NB4 (cell line): ENCODE data around the gene S100A10.

Experiments
- DNase-seq: peaks from one replicate; pipeline ENCODE4 v3.0.0; 2010; ENCODE audit warnings: low read depth
- H3K4me3 ChIP-seq: one replicate; pipeline ENCODE4 v1.5.1; 2011; ENCODE audit warnings: mild to moderate bottlenecking, low read depth, low read length, moderate library complexity
- CTCF ChIP-seq: IDR thresholded peaks from one replicate; pipeline ENCODE4 v1.5.1; 2012; ENCODE audit warnings: low read depth, low read length
- MAX ChIP-seq: IDR thresholded peaks from 2 replicates; pipeline ENCODE4 v1.6.1; 2011; ENCODE audit warnings: low read depth, low read length
- MYC ChIP-seq: IDR thresholded peaks from 2 replicates; pipeline ENCODE4 v1.6.1; 2011; ENCODE audit warnings: low read depth, low read length
- POLR2A ChIP-seq: IDR thresholded peaks from 2 replicates; pipeline ENCODE4 v1.6.1; 2011; ENCODE audit warnings: mild to moderate bottlenecking; ENCODE audit not compliant: insufficient read length; ENCODE audit errors: extremely low read depth

S100A10 gene

GRCh38 chr1:151977662-151978230 lies 15.9 kb downstream of the S100A10 start:
- H3K4me3 ChIP-seq, result no peak overlapping the region
- no peak for TF ChIP-seq MYC
- TF ChIP-seq POLR2A, result no peak
- no peak for TF ChIP-seq MAX
- no peak for TF ChIP-seq CTCF
- DNase-seq, result no peak

GRCh38 chr1:151976858-151977257 lies 16.8 kb downstream of the S100A10 start:
- no peak overlapping the region for H3K4me3 ChIP-seq
- DNase-seq, result no peak
- TF ChIP-seq CTCF, result no peak
- TF ChIP-seq MAX, result no peak
- TF ChIP-seq MYC, result no peak
- no peak for TF ChIP-seq POLR2A

- no peak overlapping the region for H3K4me3 ChIP-seq
- DNase-seq, result no peak
- TF ChIP-seq POLR2A (no peak), MYC (no peak), CTCF (no peak), MAX (no peak)
These were observed 17.7 kb downstream of the S100A10 start for GRCh38 chr1:151976015-151976343.

- no peak for TF ChIP-seq POLR2A
- TF ChIP-seq MYC, result no peak
- TF ChIP-seq CTCF, result no peak
- TF ChIP-seq MAX, result no peak
These were observed 18.2 kb downstream of the S100A10 start for GRCh38 chr1:151975311-151976014.

GRCh38 chr1:151972542-151973248 lies 21.0 kb downstream of the S100A10 start:
- H3K4me3 ChIP-seq, result no peak overlapping the region
- TF ChIP-seq CTCF, result no peak
- TF ChIP-seq MAX, result no peak
- no peak for TF ChIP-seq MYC
- TF ChIP-seq POLR2A, result no peak
- DNase-seq, result peak; percentile 84

More at GRCh38 chr1:151975311-151976014, 18.2 kb downstream of the S100A10 start:
- no peak overlapping the region for H3K4me3 ChIP-seq
- no peak for DNase-seq
